IPS DF 4.7 (cell line): ENCODE measurements around the gene TASP1.
"Not testable (repeated sequence)": the region's sequence is repeated elsewhere in the genome, so short reads cannot be mapped to it uniquely, and the experiment has no call there.

Source experiments
- DNase-seq: peaks from one replicate; pipeline ENCODE4 v3.0.0-alpha.2; 2013; ENCODE audit warnings: low spot score; ENCODE audit errors: extremely low read depth

Gene TASP1, protein sequence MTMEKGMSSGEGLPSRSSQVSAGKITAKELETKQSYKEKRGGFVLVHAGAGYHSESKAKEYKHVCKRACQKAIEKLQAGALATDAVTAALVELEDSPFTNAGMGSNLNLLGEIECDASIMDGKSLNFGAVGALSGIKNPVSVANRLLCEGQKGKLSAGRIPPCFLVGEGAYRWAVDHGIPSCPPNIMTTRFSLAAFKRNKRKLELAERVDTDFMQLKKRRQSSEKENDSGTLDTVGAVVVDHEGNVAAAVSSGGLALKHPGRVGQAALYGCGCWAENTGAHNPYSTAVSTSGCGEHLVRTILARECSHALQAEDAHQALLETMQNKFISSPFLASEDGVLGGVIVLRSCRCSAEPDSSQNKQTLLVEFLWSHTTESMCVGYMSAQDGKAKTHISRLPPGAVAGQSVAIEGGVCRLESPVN

DNA sequence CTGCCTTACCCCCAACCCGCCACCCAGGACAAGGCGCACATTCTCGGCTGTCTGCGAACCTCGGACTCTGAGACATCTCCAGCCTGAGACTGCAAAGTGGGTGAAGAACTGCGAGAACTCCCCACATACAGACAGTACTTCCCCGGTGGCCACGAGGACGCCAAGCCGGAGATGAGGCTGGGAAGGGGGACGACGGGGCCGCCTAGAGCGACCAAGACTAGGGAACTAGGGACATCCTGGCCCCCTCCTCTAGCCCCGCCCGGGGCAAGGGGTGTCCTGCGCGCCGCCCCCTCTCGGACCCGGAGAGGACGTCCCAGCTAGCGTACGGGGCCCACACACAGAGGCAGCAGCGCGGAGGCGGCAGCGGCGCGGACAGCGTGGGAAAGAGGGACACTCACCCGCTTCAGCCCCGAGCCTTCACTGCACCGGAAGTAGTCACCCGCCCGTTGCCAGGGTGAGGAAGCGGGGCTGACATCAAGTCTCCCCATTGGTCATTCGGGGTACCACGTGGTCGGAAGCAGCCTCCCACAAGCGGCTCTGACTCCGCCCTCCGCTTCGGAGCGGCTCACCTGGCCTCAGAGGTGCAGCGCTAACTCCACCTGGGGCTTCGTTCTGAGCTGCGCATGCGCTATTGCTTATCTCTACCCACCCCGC lies at the start of gene TASP1:
TASP1 (minus strand) TSS at position 437 of the 654 bp plus-strand sequence. CDS start 8,854 bp downstream, outside the sequence.
- DNase-seq, result peak; percentile 96

DNA sequence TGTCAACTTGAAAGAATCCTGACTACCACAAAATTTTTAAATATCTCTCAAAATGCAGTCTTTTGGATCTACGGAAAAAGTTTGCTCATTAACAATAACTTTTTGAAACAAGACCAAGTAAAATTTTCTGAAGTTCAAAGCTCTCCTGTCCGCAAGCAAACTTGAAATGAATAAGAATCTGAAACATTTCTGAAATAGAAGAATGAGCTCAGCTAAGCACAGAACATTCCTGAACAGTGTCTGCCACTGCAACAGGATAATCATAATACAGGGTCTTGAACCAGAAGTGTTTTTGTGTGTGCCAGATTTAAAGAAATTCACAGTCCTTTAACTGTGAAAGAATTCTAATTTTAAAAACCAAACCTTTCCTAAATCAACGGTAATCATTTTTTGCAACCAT lies 49.1 kb upstream of the TASP1 start:
- DNase-seq, result no peak

DNA sequence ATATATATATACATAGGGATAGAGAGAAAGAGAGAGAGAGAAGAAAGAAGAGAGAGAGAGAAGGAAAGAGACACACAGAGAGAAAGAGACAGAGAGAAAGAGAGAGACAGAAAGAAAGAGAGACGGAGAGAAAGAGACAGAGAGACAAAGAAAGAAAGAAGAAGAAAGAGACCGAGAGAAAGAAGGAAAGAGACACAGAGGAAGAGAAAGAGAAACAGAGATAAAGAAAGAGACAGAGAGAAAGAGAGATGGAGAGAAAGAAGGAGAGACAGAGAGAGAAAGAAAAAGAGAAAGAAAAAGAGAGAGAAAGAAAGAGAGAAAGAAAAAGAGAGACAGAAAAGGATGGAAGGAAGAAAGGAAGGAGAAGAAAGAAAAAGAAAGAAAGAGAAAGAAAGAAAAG lies 46.9 kb upstream of the TASP1 start:
- DNase-seq, result no peak

DNA sequence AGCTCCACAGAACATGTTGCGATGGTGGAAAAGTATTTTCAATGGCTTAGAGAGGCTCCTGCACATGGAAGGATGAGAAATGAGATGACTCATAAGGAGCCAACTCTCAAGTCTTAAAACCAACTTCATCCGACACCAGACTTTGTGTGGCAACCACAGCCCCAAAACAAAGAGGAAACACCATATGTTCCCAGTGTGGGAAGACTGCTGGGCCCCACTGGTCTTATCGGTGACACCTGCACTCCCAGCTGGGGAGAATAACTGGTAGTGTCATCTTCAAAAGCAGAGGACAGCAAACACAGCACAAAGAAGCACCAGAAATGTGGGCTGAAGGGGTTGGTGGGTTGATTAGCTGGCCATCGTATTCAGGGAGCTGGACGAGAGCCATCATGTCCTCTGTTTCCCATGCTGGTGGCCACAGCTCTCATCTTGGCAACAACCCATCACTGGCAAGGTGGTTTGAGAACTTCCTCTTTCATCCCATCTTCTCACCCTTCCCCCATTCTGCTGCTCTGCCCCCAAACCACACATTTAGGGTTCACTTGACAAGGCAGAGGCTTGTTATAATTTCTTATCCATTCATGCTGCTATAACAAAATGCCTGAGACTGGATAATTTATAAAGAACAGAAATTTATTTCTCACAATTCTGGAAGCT lies 46.0 kb upstream of the TASP1 start:
- no peak for DNase-seq

DNA sequence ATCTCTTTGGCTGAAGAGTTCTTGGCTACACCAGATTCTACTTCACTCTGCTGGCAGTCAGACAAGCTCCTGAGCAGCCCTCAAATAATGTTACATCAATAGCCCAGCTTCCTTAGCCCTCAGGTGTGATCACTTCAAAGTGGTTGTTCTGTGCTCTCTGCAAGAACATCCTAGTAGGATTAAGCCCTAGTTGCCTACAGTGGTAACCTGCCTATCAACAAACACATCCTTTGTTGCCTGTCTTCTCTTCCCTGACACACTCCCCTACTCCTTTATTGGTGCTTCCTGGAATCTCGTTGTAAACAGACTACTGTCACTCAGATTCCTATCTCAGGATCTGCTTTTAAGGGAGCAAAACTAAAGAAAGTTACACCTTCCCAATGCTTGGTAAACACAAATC lies 45.1 kb upstream of the TASP1 start:
- no peak for DNase-seq

DNA sequence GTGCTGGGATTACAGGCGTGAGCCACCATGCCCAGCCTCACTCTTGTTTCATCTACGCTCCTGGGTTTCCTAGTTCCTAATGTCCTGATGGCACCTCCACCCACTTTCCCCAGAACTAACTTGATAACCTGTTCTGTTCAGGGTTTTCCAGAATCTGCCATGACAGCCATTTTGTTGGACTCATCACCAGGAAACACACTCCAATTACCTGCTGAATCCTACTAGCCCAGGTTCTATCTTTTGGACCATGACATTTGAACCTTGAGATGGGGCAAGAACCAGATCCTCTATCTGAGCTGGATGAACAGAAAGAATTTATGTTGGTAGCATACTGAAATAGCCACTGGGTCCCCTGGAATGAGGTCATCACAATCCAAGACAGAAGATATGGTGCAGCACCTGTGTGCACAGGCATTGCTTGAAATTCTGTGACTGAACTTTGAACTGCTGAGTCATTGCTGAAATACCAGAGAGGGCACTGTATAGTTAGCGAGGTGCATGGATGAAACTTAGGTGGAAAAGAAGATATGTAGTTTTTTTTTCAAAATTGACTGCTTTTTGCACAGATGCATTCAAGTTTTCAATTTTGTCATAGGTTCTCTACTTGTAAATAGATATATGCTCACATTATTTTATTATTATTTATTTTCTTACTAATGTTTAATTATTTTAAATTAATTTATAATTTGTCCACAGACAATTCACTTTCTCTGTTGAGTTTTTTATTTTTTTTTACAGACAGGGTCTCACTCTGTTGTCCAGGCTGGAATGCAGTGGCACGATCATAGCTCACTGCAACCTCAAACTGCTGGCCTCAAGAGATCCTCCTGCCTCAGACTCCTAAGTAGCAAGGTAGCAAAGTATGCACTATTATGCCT lies 42.8 kb upstream of the TASP1 start:
- DNase-seq, result no peak

DNA sequence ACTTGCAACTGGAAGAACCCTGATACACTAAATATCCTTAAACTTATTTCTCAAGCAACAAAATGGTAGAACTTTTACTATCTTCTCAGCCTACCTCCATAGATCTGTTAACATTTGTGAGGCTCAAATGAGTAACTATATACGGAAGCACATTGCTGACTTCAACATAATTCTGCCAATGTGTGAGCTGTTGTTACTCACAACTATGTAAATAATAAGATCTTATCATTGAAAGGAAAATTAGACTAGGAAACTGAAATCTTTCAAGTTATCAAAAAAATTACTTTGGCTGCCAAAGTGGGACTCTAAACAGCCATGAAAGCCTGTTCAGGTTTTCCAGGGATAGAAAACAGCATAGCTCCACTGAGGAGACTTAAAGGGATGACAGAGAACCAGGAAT lies 40.2 kb upstream of the TASP1 start:
- no peak for DNase-seq

DNA sequence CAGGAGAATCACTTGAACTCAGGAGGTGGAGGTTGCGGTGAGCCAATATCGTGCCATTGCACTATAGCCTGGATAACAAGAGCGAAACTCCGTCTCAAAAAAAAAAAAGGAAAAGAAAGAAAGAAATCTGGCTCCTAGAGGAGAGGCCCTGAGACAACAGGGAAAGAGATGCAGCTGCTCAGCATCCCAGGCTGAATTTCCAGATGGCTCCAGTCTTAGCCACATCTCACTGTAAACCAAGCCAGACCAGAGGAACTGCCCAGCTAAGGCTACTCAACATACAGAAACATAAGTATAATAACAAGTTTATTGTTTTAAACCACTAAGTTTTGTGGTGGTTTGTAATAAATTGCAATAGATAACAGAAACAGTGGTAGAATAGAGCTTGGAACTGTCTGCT lies 38.5 kb upstream of the TASP1 start:
- no peak for DNase-seq

DNA sequence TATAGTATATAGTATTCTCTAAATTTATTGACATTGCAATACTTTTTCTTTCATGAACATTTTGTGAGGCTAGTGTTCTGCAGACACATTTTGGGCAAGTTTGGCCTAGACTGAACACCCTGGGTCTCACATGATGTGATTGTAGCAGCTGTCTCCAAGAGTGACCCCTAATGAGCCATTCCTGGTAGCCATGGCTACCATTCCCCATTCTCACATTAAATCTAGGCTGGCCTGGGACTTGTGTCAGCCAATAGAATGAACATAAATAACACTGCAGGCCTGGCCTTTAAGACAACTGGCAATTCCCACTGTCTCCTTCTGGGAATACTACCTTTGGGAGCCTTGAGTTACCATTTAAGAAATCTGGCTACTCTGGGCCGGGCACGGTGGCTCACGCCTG lies 38.0 kb upstream of the TASP1 start:
- DNase-seq, result no peak

DNA sequence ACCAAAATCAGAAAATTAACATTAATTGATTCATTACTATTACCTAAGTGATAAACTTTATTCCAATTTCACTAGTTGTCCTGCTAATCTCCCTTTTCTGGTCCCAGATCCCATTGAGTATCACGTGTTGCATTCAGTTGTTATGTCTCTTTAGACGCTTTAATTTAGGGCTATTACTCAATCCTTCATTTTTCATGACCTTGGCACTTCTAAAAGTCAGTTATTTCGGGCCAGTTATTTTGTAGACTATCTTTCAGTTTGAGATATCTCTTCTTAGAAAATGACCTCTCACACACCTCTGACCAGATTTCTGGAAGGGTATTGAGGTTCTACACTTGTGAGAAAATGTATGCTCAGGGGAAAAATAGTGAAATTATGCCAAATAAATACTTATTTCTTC lies 34.0 kb upstream of the TASP1 start:
- no peak for DNase-seq

DNA sequence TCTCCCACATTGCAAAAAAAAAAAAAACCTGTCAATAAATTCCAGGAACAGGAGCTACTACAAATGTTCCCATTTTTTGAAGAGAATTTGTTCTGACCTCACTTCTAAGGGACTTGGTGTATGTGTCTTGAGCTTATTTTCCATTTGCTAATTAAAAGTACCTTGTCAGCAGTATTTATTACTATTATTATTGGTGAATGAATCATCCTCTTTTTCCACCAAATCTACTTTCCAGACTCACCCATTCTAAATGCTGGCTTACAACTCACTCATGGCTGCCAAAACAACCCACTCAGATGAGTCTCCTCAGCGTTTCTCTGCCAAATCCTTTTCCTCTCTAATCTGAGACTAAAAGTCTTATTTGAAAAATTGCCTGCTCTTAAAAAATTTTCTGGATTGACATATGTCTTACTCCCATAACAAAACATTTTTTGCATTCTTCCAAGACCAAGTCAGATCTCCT lies 33.2 kb upstream of the TASP1 start:
- no peak for DNase-seq

DNA sequence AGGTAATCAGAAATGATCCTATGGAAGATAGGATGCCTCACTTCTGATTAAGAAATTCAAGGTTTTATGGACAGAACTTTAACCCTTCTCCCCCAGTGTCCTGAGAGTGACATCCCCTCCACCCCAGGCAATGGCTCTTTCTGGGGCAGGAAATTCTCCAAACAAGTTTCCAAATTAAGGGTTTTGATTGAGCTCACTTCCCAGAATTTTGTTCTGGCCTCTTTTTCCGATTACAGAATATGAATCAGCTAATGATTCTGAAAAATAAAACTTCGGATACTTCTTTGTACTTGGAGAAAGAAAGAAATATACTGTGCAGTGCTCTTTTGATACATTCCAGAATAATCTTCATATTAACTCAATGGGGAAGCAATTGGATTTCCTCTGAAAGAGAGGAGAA lies 32.8 kb upstream of the TASP1 start:
- no peak for DNase-seq

DNA sequence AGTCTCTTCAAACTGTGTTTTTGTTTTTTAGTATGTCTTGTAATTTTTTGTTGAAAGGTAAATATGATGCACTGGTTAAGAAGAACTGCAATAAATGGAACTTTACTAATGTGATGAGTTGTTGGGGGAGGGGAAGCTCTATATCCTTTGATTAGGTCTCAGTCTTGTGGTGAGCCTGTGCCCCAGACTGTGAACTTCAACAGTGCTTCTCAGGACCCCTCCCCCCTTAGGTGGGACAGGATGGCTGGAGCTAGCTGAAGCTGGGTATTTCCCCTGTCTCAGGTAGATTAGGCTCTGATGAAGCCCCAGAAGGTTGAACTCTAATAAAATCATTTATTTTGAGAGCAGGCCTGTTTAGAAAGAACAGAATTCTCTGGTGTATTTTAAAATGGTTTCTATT lies 31.4 kb upstream of the TASP1 start:
- no peak for DNase-seq

DNA sequence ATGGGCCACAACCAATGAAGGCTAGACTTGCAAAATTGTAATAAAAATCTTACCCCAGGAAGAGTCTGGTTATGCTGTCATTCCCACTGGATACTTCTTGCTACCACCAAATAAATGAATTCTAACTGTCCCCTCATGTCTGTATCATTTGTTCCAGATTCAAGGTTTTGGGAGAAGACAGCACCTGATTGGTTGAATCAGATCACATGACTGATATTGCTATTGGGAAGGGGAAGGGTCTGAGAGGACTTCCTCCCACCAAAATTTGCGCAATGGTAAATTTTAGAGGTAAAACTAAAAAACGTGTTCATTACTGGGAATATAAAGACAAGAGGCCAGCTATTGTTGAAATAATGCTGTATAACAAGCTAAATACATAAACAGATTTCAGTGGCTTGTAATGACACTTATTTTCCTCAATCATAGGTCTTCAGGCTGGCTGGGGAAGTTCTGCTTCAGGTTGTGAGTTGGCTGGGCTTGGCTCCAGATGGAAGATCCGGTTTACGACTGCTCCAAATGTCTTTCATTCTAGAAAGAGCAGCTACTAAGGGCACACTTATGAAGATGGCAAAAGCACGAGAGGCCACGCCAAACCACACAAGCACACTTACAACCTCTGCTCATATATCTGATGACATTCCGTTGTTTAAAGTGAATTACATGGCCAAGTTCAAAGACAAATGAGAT lies 27.1 kb upstream of the TASP1 start:
- no peak for DNase-seq

DNA sequence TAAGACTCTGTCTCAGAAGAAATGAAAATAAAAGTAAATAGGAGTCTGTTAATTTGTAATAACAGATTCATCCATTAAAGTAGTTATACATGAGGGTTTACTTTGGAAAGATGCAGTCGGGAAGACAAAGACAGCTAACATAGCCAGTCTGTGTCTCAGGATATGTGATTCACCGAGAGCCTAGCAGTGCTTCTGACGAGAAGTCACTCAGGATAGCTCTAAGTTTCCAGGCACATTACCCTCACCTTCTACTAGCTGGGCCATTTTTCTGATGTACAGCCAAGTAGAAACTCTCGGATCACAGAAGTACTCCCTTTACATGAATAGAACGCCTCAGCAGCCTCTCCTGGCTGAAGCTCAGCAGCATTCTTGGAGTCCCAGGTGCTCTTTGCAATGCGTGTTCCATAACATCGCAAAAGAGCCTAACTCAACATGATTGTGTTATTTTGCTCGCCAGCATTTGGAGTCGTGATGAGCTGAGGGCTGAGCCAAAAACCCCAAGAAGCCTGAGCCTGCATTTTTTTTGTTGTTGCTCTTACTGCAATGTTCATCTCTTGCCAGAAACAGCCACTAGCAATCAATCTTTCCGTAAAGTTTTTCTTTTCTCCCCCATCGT lies 22.4 kb upstream of the TASP1 start:
- DNase-seq, result no peak

DNA sequence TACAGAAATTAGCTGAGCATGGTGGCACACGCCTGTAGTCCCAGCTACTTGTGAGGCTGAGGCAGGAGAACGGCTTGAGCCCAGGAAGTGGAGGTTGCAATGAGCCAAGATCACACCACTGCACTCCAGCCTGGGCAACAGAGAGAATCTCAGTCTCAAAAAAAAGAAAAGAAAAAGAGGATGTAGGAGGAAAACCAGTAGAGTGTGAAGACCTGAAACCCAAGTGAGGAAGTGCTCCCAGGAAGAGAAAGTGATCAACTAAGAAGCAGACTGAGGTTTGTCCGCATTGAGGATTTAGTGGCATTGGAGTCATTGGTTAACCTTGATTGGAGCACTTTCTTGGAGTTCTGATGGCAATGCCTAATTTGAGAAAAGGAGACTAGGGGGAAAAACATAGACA lies 20.6 kb upstream of the TASP1 start:
- no peak for DNase-seq

DNA sequence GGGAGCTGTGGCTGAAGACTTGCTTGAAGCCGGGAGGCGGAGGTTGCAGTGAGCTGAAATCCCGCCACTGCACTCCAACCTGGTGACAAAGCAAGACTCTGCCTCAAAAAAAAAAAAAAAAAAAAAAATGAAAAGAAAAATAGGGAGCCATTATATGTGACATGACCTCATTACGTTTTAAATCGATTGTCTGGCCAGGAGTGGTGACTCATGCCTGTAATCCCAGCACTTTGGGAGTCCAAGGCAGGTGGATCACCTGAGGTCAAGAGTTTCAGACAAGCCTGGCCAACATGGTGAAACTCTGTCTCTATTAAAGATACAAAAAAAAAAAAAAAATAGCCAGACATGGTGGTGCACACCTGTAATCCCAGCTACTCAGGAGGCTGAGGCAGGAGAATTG lies 19.3 kb upstream of the TASP1 start:
- not testable (repeated sequence) for DNase-seq

DNA sequence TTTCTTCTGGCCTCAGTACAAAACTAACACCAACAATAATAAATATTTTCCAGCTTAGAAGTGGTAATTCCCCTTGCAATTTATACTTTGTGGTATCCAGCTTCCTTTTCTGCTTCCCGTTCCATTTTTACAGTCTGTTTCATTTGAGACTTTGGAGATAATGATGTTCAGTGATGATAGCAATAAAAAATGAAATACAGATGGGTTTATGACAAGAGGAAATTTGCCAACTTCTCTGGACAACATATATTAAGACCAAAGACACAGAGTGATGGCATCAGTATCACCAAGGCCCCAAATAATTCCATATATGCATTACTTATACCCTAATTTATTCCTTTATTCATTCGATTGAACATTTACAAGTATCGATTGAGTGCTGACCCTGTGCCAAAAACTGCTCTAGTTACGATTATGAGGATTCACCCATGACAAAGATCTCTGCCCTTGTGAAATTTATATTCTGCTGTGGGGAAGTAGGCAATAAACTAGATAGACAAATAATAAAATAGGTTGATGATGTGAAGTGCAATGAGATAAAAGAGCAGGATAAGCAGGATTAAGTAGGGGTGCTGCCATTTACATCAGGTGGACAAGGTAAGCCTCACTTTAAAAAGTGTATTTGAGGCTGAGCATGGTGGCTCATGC lies 18.1 kb upstream of the TASP1 start:
- DNase-seq, result no peak

DNA sequence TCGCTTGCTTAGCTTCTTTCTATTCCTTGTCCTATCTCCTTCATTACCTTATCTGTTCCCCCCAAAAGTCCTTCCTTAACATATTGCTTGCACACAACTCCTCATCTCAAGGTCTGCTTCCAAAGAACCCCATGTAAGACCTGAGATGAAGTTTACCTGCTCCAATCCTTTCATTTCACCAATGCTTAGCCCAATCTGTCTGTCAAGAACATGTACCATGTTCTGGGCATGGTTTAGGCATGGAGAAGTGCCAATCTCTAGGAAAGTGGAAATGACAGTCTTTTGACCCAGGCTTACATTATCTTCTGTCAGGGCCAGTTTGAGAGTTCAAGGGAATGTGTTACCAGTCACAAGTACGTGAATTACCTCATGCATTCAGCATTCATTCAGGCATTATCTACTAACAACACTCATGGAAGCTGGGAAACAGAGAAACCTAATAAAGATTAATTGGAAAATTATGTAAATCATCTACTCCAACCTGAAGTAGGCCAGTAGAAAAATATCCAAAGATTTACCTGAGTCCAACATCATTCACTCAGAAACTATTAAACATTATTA lies 15.8 kb upstream of the TASP1 start:
- DNase-seq, result no peak

DNA sequence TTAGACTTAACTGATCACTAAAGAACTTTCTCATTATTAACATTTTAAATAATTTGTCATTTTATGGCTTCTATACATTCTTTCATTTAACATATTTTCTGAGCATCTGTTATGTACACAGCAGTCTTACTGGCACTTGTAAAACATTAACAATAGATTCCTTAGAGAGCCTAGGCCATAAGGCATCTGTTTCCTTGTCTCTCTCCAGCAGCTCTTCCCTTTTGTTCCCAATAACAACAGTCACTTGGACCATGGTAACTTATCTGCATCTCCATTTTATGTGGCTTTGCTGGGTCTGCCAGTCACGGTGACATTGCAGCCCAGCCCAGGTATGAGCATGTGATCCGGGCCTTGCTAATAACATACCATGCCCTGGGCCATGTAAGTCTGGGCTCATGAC lies 11.7 kb upstream of the TASP1 start:
- DNase-seq, result no peak
